Nephron (organoid): ENCODE results near the gene ESRRG.
A peak's percentile ranks its signal among the peaks of the same experiment; 100 is the strongest.

ENCODE experiments used
- H3K27ac Mint-ChIP-seq, 3 experiments: 2 replicates each; pipeline ENCODE4 v1.8.0; 2020; ENCODE audit warnings: mixed read lengths in 3 of 3, mild to moderate bottlenecking in 2 of 3, moderate library complexity in 1 of 3
- H3K27me3 Mint-ChIP-seq: 2 replicates; pipeline ENCODE4 v1.8.0; 2021; ENCODE audit warnings: low read depth, mild to moderate bottlenecking, moderate library complexity, mixed read lengths
- H3K36me3 Mint-ChIP-seq: 2 replicates; pipeline ENCODE4 v1.8.0; 2020; ENCODE audit warnings: low read depth, mixed read lengths
- H3K4me1 Mint-ChIP-seq: 2 replicates; pipeline ENCODE4 v1.8.0; 2020; ENCODE audit warnings: mixed read lengths
- H3K4me3 Mint-ChIP-seq, 3 experiments: 2 replicates each; pipeline ENCODE4 v1.8.0; 2020; ENCODE audit warnings: mild to moderate bottlenecking in 3 of 3, mixed read lengths in 3 of 3, moderate library complexity in 2 of 3
- H3K9me3 Mint-ChIP-seq: 2 replicates; pipeline ENCODE4 v1.8.0; 2020; ENCODE audit warnings: mixed read lengths
- CTCF ChIP-seq, 3 experiments: fragments of 200-600 bp; sonication (generic); IDR thresholded peaks; one replicate each; pipeline ENCODE4 v1.5.0; 2021; ENCODE audit warnings: antibody characterized with exemption in 3 of 3; ENCODE audit not compliant: unreplicated experiment in 3 of 3

ESRRG gene

GRCh38 chr1:216739793-216740192 lies 16.6 kb upstream of the ESRRG start:
- no peak for TF ChIP-seq CTCF (IDR thresholded peaks at IDR 0.05; ENCODE audit: unreplicated experiment in 3 of 3)
- Mint-ChIP-seq H3K4me3 (no peak overlapping the region), H3K36me3 (no peaks in the 10 kb centered on the region), H3K27ac (no peak overlapping the region), H3K4me1 (no peaks in the 10 kb centered on the region), H3K27me3 (no peaks in the 10 kb centered on the region), H3K9me3 (no peaks in the 10 kb centered on the region)

- Mint-ChIP-seq H3K4me3 (no peak overlapping the region), H3K27ac (no peak overlapping the region), H3K36me3 (no peaks in the 10 kb centered on the region), H3K4me1 (no peaks in the 10 kb centered on the region), H3K9me3 (no peaks in the 10 kb centered on the region), H3K27me3 (peaks cover 12% of the 10 kb centered on the region)
- no peak for TF ChIP-seq CTCF (IDR thresholded peaks at IDR 0.05; ENCODE audit: unreplicated experiment in 3 of 3)
Measured at GRCh38 chr1:216732121-216732520, 8.9 kb upstream of the ESRRG start.

- Mint-ChIP-seq H3K9me3 (no peaks in the 10 kb centered on the region), H3K4me1 (no peaks in the 10 kb centered on the region), H3K27me3 (peaks cover 15% of the 10 kb centered on the region), H3K27ac (no peak overlapping the region), H3K36me3 (no peaks in the 10 kb centered on the region), H3K4me3 (no peak overlapping the region)
- no peak for TF ChIP-seq CTCF (IDR thresholded peaks at IDR 0.05; ENCODE audit: unreplicated experiment in 3 of 3)
Measured at GRCh38 chr1:216731562-216731961, 8.3 kb upstream of the ESRRG start.

- H3K9me3 Mint-ChIP-seq, result no peaks in the 10 kb centered on the region
- H3K36me3 Mint-ChIP-seq, result no peaks in the 10 kb centered on the region
- H3K27me3 Mint-ChIP-seq, result peaks cover 51% of the 10 kb centered on the region
- TF ChIP-seq CTCF (IDR thresholded peaks at IDR 0.05; ENCODE audit: unreplicated experiment in 3 of 3), result no peak
- H3K27ac Mint-ChIP-seq, result no peak overlapping the region
- peaks cover 24% of the 10 kb centered on the region for H3K4me1 Mint-ChIP-seq
- no peak overlapping the region for H3K4me3 Mint-ChIP-seq
Measured at GRCh38 chr1:216726435-216726834, 3.2 kb upstream of the ESRRG start.

- H3K27me3 Mint-ChIP-seq, result peaks cover 62% of the 10 kb centered on the region
- H3K27ac Mint-ChIP-seq, result peak overlapping the region; percentile 37 to 78 (median 58)
- no peak for TF ChIP-seq CTCF (IDR thresholded peaks at IDR 0.05; ENCODE audit: unreplicated experiment in 3 of 3)
- no peaks in the 10 kb centered on the region for H3K9me3 Mint-ChIP-seq
- peak overlapping the region; percentile 91 to 95 (median 92) for H3K4me3 Mint-ChIP-seq
- peaks cover 31% of the 10 kb centered on the region for H3K4me1 Mint-ChIP-seq
- no peaks in the 10 kb centered on the region for H3K36me3 Mint-ChIP-seq
Measured at GRCh38 chr1:216722821-216723220, 408 bp downstream of the ESRRG start.

- TF ChIP-seq CTCF (IDR thresholded peaks at IDR 0.05; ENCODE audit: unreplicated experiment in 3 of 3), result no peak
- Mint-ChIP-seq H3K36me3 (no peaks in the 10 kb centered on the region), H3K9me3 (no peaks in the 10 kb centered on the region), H3K4me3 (peak overlapping the region; percentile 56 to 95 (median 92)), H3K27me3 (peaks cover 54% of the 10 kb centered on the region), H3K4me1 (peaks cover 31% of the 10 kb centered on the region), H3K27ac (no peak overlapping the region)
Measured at GRCh38 chr1:216721863-216722262, 1.4 kb downstream of the ESRRG start.
